Mesenteric fat pad (tissue), 1 donor: ENCODE results near the gene BTBD17. TPM values are rescaled to one million over a fixed set of nuclear protein-coding genes. Genes with fewer than 3 reads are reported as not detected.

Source experiments
- DNase-seq: peaks from one replicate; pipeline ENCODE4 v3.0.0-alpha.2; 2020; ENCODE audit warnings: low spot score
- total RNA-seq: library from RNA; stranded (reverse); fragmentation: NEBNext Ultra II Directional; extraction: Animal tissue kit (Norgen Biotek cat#: 25700); gene quantifications from one replicate; pipeline ENCODE4 v1.2.1, GENCODE V29; 2021
- donor health status: DM: yes; HTN: yes; CAD: no.

Gene BTBD17
- total RNA-seq, 1 donor from 2014 or later: not detected

DNA sequence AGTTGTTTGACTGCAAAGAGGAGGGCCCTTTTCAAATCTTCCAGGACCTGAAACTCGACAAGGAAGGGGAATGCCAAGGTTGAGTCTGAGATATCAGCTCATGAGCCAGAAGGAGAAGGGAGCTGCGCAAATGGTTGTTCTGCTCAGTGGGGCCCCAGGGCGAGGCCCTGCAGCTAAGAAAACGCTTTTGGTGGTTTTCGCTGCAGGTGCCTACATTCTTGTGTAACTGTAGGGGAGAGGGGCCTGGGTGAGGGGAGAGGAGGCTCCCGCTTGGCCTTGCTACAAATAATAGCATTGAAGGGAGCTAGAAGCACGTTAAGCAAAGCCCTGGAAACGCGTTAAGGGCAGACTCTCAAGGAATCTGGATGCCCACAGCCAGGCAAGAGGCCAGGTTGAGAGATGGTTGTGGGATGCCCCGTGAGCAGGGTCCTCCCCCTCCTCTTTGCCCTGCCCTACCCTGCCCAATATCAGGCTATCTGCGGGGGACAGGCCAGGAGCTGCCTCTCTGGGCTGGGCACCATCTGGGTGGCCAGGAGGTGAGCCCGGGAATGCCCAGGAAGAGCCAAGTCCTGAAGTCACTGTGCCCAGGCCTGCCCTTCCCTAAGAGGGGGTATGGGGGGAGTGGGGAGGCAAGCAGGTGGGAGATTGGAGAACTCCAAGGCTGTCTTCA, 27.6 kb upstream of the BTBD17 start:
- no peak for DNase-seq

DNA sequence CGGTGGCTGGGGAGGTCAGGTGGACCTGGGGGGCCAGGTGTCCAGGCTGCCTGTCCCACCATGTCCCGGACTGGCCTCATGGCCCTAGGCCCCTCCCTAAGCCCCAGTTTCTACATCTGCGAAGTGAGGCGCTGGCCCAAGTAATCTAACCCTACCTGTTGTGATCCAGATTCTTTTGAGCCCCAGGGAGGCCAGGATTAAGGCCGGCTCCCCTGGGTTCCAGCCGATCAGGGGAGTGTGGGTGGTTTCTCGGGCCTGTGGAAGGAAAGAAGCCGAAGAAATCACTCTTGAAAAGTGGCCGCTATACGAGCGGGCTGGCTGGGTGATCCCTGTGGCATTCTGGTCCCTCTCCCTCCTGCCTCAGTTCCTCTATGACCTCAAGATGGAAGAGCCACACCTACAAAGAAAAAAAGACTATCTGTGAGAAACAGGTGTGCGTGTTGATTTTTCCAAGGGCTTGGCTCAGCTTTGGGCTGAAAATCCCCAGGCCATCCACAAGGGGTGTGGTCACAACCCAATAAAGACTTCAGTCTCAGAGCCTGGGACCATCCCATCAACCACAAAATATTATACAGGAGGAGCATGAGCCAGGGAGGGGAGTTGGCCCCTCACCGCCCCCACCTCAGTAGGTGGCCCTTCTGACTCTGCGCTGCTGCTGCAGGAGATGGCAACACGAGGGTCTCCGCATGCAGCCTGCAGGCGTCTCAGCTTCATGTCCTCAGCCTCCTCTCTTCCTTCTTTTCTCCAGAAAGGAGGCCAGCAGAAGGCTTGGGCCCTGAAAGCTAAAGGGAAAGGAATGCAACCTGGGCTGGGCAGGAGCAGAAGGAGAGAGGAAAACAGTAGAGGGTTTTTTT, 25.9 kb upstream of the BTBD17 start:
- no peak for DNase-seq

DNA sequence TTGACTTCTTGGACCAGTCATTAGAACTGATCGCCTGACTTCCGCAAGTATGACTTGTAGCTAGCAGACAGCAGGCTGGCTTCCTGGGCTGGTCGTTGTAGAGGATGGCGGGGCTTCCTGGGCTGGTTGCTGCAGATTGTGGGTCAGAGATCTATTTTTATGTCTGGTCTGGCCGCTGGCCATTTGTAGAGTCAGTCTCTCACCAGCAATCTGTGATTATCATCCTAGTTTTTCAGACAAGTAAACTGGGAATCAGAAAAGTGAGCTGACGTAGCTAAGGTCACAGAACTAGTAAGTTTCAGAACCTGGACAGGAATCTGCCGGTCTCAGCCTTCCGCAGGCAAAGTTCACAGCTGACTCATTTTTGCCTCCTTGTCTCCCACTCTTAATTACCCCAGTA, 24.7 kb upstream of the BTBD17 start:
- no peak for DNase-seq

DNA sequence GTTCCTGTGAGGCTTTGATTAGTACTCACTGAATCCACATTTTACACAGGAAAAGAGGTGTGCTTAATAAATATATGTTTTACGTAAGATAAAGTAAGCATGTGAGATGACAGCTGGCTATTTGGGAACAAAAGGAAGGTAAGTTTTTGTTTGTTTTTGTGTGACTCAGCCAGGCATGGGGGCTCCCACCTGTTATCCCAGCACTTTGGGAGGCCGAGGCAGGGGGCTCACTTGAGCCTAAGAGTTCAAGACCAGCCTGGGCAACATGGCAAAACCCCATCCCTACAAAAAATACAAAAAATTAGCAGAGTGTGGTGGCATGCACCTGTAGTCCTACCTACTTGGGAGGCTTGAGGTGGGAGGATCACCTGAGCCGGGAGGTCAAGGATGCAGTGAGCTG, 23.5 kb upstream of the BTBD17 start:
- DNase-seq: no peak

DNA sequence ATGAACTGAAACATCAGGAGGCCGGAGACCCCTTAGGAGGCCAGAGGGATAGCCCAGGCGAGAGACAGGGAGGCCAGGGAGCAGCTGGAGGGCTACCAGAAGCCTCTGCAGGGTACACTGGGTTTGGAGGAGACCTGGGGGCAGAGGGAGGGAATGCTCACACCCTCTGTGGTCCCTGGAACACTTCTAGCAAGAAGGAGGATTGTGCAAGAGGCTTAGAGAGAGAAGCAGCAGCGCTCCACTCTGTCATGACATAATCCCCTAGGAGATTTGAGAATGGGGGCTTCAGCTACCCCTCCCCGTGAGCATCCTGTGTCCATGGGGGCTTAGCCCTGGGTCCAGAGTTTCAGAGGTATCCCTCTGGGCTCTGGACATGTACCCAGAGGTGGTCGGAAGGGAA, 21.5 kb upstream of the BTBD17 start:
- DNase-seq: no peak

DNA sequence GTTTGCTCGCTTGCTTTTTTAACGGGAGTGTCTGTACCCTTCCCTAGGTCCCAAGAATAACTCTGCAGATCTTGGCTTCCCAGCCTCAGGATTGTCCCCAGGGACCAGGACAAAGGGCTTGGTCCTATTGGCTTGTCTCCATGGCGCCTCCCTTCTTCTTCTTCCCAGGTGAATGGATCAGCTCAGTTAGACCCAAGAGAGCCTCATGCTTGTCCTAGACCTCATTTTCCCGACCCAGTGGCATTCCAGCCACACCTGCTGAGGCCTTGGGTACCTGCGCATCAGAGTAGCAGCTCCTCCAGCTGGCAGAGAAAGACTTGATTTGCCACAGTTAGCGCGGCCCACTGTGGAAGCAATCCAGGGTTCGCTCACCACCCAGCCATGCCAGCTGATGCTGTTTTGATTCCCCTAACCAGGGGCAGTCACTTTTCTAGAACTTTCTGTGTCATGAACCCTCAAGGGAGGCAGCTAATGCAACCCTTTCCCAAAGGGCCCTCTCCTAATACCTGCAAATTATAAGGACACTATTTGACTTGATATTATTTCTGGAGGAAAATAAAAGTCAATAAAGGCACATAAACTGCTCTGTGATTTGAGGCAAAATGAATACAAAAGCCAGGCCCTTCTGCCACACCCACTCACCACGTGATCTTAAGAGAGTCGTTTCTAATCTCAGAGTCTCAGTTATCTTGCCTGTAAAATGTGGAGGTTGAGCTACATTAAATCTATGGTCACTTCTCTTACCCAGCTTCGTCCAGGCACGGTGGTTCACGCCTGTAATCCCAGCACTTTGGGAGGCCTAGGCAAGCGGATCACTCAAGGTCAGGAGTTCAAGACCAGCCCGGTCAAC, 19.5 kb upstream of the BTBD17 start:
- no peak for DNase-seq

DNA sequence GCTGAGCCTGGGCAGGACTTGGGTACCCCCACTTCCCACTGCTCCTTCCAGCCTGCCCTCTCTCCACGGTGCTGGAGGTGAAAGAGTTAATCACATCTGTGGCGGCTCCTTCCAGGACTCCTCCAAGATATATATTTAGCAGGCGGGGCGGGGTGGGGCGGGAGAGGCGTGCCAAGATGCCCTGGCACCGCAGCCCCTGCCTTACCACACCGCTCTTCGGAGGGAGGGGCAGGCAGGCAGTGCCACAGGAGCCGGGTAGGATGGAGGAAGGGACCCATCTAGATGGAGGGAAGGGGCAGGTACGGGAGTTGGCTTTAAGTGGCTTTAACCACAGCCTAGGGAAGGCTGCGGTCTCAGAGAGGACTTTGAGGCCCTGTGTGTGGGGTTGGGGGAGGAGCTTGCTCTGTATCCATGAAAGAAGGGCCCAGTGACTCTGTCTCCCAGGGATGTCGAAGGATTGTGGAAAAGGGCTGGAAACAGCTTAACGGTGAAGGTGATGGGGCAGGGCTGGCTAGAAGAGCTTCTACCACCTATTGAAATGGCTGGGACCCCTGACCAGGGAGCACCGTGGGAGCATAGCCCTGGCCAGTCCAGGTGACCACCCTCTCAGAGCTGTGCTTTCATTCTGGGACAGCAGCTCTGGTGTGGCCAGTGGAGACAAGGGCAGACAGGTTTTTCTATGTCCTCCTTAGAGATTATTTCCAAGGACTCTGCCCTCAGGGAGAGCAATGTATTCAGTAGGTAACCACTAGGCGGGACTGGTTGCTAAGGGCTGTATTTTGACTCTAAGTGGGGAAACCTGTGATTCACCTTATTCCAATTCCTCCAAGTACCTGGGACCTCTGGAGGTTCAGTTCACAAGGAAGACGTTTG, 18.7 kb upstream of the BTBD17 start:
- no peak for DNase-seq

DNA sequence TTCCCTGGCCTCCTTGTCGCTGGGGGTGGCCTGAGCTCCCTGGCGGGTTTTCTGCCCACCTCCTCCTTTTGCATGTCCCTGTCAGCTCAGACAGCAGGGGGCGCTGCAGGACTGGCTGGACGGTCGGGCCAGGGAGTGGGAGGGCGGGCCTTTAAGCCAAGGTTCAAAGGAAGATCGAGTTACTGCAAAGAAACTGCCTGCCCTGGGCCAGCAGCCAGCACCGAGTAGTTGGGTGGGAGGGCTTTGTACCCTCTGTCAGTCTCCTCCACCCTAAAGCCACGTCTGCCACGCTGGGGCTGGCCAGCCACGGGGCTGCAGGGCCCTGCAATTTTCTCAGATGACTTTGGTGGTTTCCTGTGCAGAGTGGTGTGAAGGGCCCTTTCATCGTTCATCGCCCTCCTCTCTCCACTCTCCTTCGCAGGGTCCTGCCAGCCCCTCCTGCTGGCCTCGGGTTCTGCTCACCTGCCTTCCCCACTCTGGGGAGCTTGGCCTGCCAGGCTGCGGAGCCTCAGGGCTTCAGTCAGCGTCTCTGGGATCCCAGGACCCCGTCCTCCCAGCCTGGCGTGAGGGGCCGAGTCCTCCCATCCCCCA, 17.9 kb upstream of the BTBD17 start:
- peak; percentile 97 for DNase-seq

DNA sequence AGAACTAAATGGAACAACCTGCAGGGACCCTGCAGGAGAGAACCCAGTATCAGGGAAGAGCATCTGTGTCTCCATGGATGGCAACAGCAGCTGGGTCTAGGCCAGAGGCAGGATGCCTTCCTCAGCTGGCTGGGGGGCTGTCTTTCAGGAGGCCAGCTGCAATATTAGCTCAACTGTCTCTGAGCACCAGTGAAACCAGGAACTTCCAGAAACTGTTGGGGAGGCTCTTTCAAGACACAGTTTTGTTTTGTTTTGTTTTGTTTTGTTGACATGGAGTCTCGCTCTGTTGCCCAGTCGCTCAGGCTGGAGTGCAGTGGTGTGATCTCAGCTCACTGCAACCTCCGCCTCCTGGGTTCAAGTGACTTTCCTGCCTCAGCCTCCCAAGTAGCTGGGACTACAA, 13.2 kb upstream of the BTBD17 start:
- DNase-seq: no peak

DNA sequence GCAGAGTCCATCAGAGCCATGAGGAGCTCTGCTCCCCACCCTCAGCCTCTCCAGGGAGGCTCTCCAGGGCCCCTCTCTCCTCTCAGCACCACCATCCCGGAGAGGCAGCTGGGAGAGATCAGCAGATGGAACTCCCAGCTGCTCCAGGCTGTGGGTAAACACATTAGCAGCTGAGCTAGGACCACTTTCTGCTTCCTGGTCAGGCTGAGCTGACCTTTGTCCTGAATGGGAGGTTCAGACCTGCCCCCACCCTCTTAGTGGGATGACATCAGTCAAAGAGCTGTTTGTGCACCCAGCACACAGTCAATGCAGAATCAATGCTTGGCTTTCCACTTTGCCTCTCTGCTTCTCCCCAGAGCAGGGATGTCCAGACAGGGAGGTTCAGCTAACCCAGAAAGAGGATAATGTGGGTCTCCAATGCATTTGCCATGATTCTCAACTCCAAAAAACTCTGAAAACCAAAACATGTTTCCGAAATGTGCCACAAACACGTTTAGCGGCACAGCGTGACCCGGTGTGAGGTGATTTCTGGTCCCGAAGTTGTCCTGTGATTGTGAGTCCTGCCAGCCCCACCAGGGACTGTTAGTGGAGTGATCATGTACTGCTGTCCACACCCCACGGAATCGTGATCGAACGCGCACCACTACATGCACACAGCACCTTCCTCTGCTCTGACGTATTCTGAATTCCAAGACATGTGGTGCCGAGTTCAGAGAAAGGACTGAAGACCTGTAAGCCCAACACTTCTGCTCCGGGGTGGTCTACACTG, 12.4 kb upstream of the BTBD17 start:
- no peak for DNase-seq

DNA sequence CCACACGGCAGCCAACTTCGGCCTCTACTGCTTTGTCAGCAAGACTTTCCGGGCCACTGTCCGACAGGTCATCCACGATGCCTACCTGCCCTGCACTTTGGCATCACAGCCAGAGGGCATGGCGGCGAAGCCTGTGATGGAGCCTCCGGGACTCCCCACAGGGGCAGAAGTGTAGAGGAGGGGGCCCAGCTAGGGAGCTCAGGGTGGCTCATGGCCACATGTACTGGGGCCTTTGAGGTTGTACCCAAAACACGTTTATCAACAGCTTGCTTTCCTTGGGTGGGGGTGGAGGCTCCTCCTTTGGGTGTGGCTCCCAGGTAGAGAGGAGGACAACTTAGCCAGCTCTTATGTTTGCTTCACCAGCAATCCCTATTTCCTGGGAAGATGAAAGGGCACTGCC, 10.8 kb upstream of the BTBD17 start:
- no peak for DNase-seq

DNA sequence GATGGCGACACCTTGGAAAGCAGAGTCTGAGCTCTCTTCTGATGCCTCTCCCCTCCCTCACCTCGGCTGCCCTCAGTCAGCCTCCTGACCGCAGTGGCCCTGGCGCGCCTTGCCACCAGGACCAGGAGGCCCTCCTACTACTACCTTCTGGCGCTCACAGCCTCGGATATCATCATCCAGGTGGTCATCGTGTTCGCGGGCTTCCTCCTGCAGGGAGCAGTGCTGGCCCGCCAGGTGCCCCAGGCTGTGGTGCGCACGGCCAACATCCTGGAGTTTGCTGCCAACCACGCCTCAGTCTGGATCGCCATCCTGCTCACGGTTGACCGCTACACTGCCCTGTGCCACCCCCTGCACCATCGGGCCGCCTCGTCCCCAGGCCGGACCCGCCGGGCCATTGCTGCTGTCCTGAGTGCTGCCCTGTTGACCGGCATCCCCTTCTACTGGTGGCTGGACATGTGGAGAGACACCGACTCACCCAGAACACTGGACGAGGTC, 10.0 kb upstream of the BTBD17 start:
- no peak for DNase-seq

DNA sequence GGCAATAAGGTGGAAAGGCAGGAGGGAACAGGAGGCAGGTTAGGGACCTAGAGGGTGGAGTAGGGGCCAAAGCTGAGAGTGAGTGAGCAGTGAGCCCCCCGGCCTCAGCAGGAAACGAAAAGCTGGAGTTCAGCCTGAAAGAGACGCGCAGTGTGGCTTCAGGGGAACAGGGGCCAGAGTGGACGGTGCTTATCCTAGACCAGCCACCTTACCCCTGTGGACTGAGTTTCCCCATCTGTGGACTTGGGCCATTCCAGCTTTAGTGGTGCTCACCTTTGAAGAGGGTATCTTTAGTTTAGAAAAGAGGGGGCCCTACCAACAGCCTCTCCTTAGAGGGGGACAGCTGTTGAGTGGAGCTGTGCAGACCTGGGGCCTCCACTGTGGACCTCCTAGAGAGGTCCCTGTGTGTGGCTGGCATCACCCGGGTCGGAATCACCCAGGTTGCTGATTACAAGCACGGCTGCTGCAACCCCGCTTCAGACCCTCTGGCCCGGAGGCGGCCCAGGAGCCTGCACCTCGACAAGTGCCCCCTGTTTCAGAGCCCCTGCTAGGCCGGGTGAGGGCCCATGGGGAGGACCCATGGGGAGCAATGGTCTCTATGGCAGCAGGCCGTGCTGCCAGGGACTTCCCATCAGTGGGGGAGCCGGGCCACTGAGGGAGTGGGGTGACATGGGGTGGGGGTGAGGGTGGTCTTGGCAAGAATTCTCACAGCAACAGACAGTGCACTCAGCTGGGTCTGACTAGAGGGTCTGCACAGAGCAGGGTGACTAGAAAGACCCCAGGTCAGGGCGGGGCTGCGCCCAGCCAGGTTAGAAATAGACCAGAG, 8.2 kb upstream of the BTBD17 start:
- DNase-seq: no peak

DNA sequence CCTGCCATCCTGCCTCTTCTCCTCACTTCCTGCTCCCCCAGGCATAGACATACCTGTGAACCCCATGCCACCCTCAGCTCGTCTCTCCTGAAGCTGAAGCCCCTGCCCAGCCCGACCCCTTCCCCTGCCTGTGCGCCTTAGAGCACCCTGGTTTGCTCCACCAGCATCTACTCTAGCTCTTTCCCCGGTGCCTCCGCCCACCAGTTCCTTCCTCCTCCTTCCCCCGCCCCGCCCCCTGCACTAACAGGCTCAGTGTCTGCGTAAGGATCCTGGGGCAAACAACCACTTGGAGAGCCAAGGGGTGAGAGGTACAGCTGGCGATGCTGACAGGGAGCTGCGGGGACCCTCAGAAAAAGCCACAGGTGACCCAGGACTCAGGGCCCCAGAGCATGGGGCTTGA, 7.6 kb upstream of the BTBD17 start:
- DNase-seq: no peak

DNA sequence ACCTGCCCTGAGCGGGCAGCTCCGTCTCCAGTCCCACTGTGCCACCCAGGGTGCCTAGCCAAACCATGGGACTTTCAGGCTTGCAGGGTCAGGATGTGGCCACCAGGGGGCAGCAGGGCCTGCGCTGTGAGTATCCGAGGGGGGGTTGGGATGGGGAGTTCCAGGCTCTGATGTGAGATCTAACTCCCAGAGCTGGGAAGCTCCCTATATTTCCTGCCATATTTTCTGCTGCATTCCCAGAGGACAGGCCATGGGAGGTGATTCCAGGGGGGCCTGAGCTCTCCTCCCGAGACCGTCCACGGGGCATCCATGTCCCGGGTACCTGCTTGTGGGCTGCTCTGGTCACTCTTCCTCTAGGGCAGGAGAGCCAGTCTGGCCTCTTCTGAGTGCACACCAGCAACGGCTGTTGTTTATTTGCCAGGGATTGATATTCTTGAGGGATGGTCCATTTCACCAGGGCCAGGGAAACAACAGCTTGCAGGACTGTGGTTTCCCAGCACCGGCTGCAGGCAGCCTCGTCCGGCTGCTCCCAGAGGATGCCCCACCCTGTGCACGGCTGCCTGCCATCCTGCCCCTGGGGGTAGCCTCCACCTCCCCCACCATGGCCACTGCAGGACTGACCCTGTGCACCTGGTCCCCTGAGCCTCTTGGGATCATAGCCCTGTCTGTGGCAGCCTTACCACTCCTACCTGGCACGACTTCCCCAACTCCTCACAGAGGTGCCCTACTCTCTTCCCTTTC, 6.8 kb upstream of the BTBD17 start:
- DNase-seq: no peak

DNA sequence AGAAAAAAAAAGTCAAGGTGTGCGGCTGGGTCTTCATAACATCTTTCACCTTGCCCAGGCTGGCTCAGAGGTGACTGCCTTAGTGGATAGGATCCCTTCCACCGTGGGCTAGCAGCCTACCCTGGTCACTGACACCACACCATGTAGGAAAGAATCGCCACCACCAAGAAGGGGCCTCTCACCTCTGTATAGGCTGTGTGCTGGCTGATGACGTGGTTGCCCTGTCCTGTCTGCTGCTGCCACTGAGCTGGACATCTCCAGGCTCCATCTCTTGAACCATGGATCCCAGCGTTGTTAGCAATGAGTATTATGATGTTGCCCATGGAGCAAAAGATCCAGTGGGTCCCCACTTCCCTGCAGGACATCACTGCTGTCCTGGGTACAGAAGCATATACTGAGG, 5.5 kb upstream of the BTBD17 start, which contains the start of gene GPR142:
Gene GPR142 (plus strand): TSS at position 301 of the 400 bp plus-strand sequence. CDS start 2,035 bp downstream, outside the sequence.
- no peak for DNase-seq

DNA sequence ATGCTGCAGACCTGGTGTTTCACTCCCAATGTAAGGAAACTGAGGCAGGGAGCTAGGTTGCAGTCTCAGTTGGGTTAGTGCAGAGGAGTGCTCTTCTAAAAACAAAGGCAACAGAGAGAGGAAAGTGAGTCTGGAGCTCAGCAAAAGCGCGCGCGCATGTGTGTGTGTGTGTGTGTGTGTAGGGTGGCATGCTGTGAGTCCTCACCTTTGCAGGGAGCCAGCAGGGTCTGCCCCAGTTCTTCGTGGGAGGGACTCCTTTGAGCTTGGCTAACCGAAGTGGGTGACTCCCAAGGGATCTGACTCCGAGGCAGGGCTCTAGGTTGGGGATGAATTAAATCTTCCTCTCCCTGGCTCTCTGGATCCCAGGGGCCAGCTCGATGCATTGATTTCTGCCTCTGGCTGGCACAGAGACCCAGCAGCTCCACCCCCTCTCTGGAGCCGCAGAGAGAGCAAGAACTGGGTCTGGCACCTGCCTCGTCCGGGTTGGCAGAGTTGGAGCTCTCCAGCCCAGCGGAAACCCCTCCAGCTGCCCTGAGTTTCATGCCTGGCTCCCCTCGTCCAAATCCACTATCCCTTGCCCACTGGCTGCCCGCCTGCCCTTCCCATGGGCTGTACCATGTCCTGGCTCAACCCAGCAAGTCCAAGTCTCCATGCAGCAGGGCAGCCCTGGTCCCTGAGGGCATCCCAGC, 1.3 kb upstream of the BTBD17 start:
- no peak for DNase-seq
